A549 treated with RU486 at 1 μM for 4 hours (cell line): ENCODE results near the gene BRPF3. TPM values are rescaled to one million over a fixed set of nuclear protein-coding genes. Genes with fewer than 3 reads are reported as not detected.

Experiments
- total RNA-seq: library from RNA; stranded (reverse); fragments of 200-300 nt; extraction: Qiagen RNA extraction; gene quantifications from 5 replicates; pipeline ENCODE4 v1.2.3, GENCODE V29; 2022; ENCODE audit warnings: low read depth

The BRPF3 gene
- total RNA-seq: 10.1 to 12.2 TPM (median 11.1 TPM) in 5 replicates

DNA sequence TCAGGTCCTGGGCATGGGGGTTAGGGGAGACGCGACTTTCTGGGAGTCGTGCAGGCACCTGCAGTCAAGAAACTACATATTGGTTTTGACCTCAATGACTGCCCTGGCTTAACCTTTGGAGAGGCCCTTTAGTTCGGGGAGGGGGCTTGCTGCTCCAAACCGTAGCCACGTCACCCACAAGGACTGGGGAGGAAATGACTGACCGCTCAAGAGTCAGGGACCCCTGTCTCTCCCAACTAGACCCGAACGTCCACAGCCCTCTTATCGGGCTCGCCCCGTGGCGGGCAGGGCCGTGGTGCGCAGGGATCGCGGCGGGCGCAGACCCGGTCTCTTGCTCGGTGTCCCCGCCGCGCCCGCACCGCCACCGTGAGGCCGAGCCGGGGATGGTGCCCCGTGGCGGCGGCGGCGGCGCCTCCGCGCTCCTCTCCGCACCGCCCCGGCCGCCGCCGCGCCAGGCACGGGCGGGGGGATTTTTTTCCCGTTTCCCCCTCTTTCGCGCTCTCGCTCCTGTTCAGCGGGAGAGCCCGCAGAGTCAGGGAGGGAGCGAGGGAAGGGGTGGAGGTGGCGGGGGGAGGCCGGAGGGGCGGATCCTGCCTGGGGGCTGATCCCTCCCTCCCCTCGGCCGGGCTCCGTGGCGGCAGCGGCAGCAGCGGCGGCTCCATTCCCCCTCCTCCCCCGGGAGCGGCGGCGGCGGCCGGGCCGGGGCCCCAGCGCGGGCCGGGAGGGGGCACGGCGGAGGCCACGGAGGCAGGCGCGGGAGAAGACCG is at the start of gene BRPF3:
Gene BRPF3, plus strand, starts transcription at position 632 of the 767 bp plus-strand sequence. CDS start 3,579 bp downstream, outside the sequence.

DNA sequence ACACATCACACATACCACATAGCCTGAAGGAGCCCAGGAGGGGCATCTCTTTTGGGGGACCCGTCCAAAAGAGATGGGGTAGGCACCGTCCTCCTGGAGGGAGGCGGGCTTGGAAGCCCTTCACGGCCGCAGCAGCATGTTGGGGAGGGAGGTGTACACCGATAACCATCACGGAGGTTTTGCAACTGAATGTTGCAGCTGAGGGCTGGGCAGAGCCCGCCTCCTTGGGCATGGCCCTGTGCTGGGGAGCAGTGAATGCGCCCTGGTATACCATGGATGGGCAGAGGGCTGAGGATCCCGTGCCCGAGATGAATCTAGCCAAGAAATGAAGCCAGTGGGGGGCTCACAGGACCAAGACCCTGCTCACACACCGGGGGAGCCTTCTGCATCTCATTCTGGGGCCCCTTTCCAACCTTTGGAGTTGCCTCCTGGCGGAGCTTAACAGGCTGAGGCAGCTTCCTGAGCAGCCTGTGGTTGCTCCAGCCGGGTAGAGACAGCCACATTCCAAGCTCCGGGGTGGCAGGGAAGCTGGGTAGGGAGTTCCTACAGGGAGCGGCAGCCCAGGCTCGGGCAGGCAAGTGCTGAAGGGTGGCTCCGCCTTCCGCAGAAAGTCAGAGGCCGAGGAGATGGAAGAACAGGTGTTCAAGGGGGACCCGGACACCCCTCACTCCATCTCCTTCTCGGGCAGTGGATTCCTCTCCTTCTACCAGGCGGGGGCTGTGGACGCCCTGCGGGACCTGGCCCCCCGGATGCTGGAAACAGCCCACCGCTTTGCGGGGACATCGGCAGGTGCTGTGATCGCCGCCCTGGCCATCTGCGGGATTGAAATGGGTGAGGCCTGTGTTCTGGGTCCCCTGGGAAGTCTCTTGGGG is 73.5 kb downstream of the BRPF3 start, which contains the start of gene PNPLA1:
Gene PNPLA1, plus strand, starts transcription at position 227 of the 872 bp plus-strand sequence. Its CDS starts 400 bp downstream, at position 627.

Other genes starting within 250 kb of the BRPF3 start
- not detected in 5 replicates for gene SLC26A8, start 172.1 kb upstream of the BRPF3 start, total RNA-seq
- 21.1 to 27.6 TPM (median 25.5 TPM) in 5 replicates for gene MAPK14, start 168.9 kb upstream of the BRPF3 start, total RNA-seq
- gene MAPK13, start 66.2 kb upstream of the BRPF3 start, total RNA-seq: 0.96 to 1.6 TPM (median 1.3 TPM) in 5 replicates
- gene PNPLA1, start 73.3 kb downstream of the BRPF3 start, total RNA-seq: not detected in 5 replicates
- gene BNIP5, start 140.1 kb downstream of the BRPF3 start, total RNA-seq: not detected in 5 replicates
- 0.09 to 0.24 TPM (median 0.14 TPM) in 4 of 5 replicates, not detected in the other for gene ETV7, start 190.9 kb downstream of the BRPF3 start, total RNA-seq
- not detected in 5 replicates for gene PXT1, start 246.1 kb downstream of the BRPF3 start, total RNA-seq
- gene KCTD20, start 246.3 kb downstream of the BRPF3 start, total RNA-seq: 16.2 to 23.3 TPM (median 18.8 TPM) in 5 replicates